ENCODE data around the gene LRRC28. TPM values are rescaled to one million over a fixed set of nuclear protein-coding genes. Genes with fewer than 3 reads are reported as not detected.

LRRC28 gene
- total and polyA plus RNA-seq, 9 of the 15 experiments (the other 6 are each of a cell fraction or from before 2014, with no cell fraction given), result 5.5 to 17.4 (median 7.9) TPM

DNA sequence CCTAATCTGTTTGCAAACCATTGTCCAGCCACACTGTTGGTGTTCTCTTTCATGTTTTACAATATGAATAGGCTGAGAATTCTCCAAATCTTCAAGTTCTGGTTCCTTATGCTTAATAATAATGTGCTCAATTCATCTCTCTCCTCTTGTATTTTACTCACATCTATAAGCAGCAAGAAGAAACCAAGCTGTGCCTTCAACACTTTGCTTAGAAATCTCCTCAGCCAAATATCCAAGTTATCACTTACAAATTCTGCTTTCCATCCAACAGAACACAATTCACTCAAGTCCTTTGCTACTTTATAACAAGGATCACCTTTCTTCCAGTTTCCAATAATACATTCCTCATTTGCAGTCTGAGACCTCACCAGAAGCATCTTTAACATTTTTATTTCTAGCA is 117.5 kb downstream of the LRRC28 start:
- Histone ChIP-seq H3K36me3 (ENCODE audit: control insufficient read depth, insufficient read depth, low read length) (no peaks in the 10 kb centered on the region), H2AFZ (ENCODE audit: low read depth, low read length) (no peak overlapping the region), H3K4me2 (ENCODE audit: insufficient read depth, low read length) (no peak overlapping the region), H3K9me3 (replicated peaks; ENCODE audit: control insufficient read depth, insufficient read depth, low read depth, low read length) (no peaks in the 10 kb centered on the region), H3K9ac (ENCODE audit: insufficient read depth in 1 of 2, low read depth in 2 of 2, low read length in 2 of 2) (no peak overlapping the region), H4K20me1 (replicated peaks; ENCODE audit: control insufficient read depth, insufficient read depth, low read length) (no peaks in the 10 kb centered on the region), H3K9me1 (ENCODE audit: control insufficient read depth, insufficient read depth, low read length) (no peaks in the 10 kb centered on the region), H3K4me3 (no peak overlapping the region), H3K27me3 (ENCODE audit: control insufficient read depth in 2 of 2, insufficient read depth in 2 of 2, low read length in 2 of 2) (no peaks in the 10 kb centered on the region), H3K4me1 (replicated peaks in 1 of 2; ENCODE audit: control insufficient read depth in 2 of 2, insufficient read depth in 2 of 2, low read length in 2 of 2) (no peaks in the 10 kb centered on the region), H3K27ac (ENCODE audit: extremely low read depth, low read depth, low read length) (no peak overlapping the region), H3K79me2 (ENCODE audit: control insufficient read depth, insufficient read depth, low read length) (no peaks in the 10 kb centered on the region)
- ATAC-seq, result no peak
- TF ChIP-seq RAD21 (CRISPR knock-in tag; conservative IDR thresholded peaks at IDR 0.05 in 1 of 2, IDR thresholded peaks at IDR 0.05 in 1 of 2) (no peak), ZBTB7A (IDR thresholded peaks at IDR 0.05; ENCODE audit: borderline replicate concordance, control insufficient read depth, low read depth, low read length) (no peak), SRSF3 (IDR thresholded peaks at IDR 0.05; ENCODE audit: insufficient read depth, low read length) (no peak), RAD51 (IDR thresholded peaks at IDR 0.05; ENCODE audit: borderline replicate concordance, low read depth) (no peak), ZNF23 (CRISPR knock-in tag; IDR thresholded peaks at IDR 0.05) (no peak)
- in situ Hi-C loops (cut with MboI) (no loop called here), intact Hi-C loops (cut with micrococcal nuclease) (no loop called here)
- FAIRE-seq, result no peak
- POLR2A ChIA-PET, result no interaction called here
- no peak for DNase-seq (ENCODE audit: extremely low read depth in 1 of 4, low spot score in 3 of 4)
- CTCF ChIA-PET (ENCODE audit: low intra/inter-chr PET ratio), result interaction anchor here (0.8 kb wide), 1 partner anchor 465 kb away, joined by 3 read pairs; no protein-coding TSS in a partner anchor
- no TSS peak for BruUV-seq (replicated peaks)

DNA sequence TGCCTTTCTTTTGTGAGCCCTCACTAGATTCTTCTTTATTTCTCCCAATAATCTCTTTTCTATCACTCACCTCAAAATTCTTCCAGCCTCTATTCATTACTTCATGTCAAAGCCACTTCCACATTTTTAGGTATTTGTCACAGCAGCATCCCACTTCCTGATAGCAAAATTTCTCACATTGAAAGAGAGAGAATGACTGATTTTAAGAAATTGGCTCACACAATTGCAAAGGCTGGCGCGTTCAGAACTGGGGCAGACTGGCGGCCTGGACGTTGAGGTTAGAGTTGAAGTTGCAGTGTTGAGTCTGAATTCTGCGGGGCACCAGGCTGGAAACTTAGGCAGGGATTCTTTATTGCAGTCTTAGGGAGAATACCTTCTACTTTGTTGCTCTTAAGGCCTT is 117.9 kb downstream of the LRRC28 start:
- CTCF ChIA-PET (ENCODE audit: low intra/inter-chr PET ratio), result interaction anchor here (0.8 kb wide), 1 partner anchor 465 kb away, joined by 3 read pairs; no protein-coding TSS in a partner anchor
- no peak for TF ChIP-seq NFRKB (IDR thresholded peaks at IDR 0.05; ENCODE audit: low read depth)
- no peak for TF ChIP-seq MEIS2 (IDR thresholded peaks at IDR 0.05; ENCODE audit: partially characterized antibody)
- TF ChIP-seq GTF3C2 (IDR thresholded peaks at IDR 0.05; ENCODE audit: borderline replicate concordance, extremely low read depth, insufficient read length), result no peak
- Histone ChIP-seq H3K4me2 (ENCODE audit: insufficient read depth, low read length) (no peak overlapping the region), H3K27ac (ENCODE audit: extremely low read depth, low read depth, low read length) (no peak overlapping the region), H3K79me2 (ENCODE audit: control insufficient read depth, insufficient read depth, low read length) (no peaks in the 10 kb centered on the region), H2AFZ (ENCODE audit: low read depth, low read length) (no peak overlapping the region), H3K36me3 (ENCODE audit: control insufficient read depth, insufficient read depth, low read length) (no peaks in the 10 kb centered on the region), H3K4me3 (no peak overlapping the region), H3K4me1 (replicated peaks in 1 of 2; ENCODE audit: control insufficient read depth in 2 of 2, insufficient read depth in 2 of 2, low read length in 2 of 2) (no peaks in the 10 kb centered on the region), H3K9ac (ENCODE audit: insufficient read depth in 1 of 2, low read depth in 2 of 2, low read length in 2 of 2) (no peak overlapping the region), H3K27me3 (ENCODE audit: control insufficient read depth in 2 of 2, insufficient read depth in 2 of 2, low read length in 2 of 2) (no peaks in the 10 kb centered on the region), H4K20me1 (replicated peaks; ENCODE audit: control insufficient read depth, insufficient read depth, low read length) (no peaks in the 10 kb centered on the region), H3K9me3 (replicated peaks; ENCODE audit: control insufficient read depth, insufficient read depth, low read depth, low read length) (no peaks in the 10 kb centered on the region), H3K9me1 (ENCODE audit: control insufficient read depth, insufficient read depth, low read length) (no peaks in the 10 kb centered on the region)
- ATAC-seq (no peak), DNase-seq (ENCODE audit: extremely low read depth in 1 of 4, low spot score in 3 of 4) (no peak), FAIRE-seq (no peak)
- POLR2A ChIA-PET, result no interaction called here
- no TSS peak for BruUV-seq (replicated peaks)
- in situ Hi-C loops (cut with MboI) (no loop called here), intact Hi-C loops (cut with micrococcal nuclease) (no loop called here)
- 11% methylated on average over 5 of the region's 5 CpGs for WGBS (ENCODE audit: insufficient coverage, low coverage, missing lambda C conversion rate)

All from K562 (cell line).